ENCODE results near the gene CAMK1D.

Gene CAMK1D

DNA sequence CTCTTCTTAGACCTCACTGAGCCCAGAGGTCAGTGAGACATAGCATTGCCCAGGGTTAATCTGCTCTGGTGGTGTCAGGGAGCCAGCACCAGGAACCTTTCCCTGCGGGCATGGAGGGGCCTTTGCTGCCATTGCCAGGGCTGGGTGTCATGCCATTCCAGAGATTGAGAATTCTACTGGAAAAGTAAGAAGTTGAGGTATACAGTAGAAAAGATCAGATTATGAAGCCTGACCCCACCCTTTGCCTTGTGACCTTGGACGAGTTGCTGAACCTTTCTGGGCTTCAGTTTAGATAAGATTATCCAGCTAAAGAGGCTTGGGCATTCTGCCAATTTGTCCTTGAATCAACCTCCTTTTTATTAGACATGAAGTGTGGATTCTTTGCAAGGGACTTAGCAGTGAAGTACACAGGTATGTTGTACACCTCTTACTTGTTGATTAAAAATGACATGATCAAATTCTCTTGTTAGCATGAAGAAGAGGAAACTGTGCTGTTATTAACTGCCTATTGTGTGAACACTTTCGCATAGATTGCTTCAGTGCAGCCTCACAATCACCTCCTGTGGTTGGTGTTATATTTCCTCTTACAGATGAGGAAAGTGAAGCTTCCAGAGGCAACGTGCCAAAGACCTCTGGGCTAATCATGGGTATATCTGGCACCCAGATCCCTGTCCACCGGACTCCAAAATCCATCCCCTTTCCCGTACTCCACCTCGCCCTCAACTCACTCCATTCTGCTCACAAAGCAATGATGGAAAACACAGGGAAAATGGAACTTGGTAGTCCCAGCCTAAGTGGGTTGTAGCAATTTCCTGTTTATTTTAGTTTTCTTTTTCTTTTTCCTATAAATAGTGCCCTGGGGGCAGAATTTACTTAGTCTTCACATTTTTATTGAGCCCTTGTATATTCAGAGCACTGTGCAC, 151.3 kb downstream of the CAMK1D start:
- DNase-seq = peak; percentile 58

GRCh38 chr10:12501324-12501723, 152.0 kb downstream of the CAMK1D start:
- no peak for DNase-seq

- DNase-seq = no peak
Observed at GRCh38 chr10:12501841-12502525, 152.6 kb downstream of the CAMK1D start.

GRCh38 chr10:12502526-12503274, 153.4 kb downstream of the CAMK1D start:
- no peak for DNase-seq

- DNase-seq = no peak
Observed at GRCh38 chr10:12503311-12503710, 154.0 kb downstream of the CAMK1D start.

DNA sequence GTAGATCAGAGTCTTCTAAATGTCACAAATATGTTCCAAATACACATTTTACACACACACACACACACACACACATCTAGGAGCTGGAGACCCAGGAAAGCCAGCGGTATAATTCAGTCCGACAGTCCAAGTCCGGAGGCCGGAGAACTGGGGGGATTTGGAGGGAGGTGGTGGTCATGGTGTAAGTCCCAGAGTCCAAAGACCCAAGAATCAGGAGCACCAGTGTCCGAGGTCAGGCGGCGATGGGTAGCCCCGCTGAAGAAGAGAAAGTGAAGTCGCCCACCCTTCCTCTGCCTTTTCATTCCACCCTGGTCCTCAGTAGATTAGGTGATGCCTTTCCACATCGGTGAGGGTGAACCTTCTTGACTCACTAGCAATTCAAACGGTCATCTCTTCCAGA, 154.8 kb downstream of the CAMK1D start:
- DNase-seq = no peak

GRCh38 chr10:12504628-12505027, 155.3 kb downstream of the CAMK1D start:
- DNase-seq = no peak

GRCh38 chr10:12505683-12506082, 156.3 kb downstream of the CAMK1D start:
- DNase-seq = no peak

DNA sequence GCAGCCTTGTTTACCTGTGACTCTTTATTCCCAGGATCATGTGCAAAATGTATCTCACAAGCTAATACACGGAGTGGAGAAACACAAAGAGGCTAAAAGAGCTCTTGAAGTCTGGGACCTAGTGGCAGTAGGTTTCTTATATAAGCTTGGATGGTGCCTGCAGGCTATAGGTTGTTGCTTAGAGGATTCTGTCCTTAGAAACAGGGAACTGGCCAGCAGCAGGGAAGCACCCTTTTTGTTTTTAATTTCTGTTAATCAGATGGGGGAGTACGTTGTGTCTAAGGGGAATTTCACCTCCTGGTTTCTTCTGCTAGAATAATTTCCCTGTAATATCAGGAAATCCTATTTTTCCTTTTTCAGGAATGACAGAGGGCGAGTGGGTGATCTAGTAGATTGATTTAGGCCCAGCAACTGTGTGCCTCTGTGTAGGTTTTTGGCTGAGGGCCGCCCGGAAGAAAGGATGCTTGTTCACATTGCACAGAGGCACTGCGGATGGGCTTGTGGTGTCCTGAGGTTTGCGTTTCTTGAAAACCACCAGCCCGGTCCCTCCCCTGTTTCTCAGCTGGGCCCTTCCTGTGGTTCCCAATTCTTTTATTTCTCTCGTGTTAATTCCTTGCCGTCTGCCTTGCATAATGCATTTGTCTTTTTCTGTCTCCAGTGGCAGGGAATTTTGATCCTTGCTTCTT, 158.0 kb downstream of the CAMK1D start:
- DNase-seq = no peak

GRCh38 chr10:12508165-12508564, 158.8 kb downstream of the CAMK1D start:
- DNase-seq = no peak

DNA sequence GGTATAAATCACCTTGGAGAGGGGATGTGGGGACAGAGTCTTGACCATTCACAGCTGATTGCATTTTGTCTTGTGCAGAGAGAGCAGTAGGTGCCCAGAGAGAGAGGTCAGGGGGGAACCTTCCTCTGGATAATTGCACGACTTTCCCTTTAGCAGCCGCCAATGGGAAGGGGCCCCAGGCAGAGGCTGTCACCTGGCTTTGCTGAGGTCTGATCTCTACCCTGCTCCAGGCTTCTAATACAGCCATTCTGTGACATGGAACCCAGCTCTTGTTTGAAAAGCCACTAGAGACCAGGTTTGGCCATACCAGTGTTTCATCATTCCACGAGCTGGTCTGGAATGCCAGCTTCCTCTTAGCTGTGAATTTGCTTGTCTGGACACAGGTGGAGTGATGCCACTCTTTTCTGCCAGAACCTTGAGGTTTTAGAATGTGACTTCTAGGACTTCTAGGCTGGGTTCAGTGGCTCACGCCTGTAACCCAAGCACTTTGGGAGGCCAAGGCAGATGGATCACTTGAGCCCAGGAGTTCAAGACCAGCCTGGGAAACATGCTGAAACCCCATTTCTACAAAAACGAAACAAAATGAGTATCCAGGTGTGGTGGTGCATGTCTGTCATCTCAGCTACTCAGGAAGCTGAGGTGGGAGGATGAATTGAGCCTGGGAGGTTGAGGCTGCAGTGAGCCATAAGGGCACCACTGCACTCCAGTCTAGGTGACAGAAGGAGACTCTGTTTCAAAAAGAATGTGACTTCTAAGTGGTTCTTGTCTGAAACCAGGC, 159.9 kb downstream of the CAMK1D start:
- DNase-seq = no peak

DNA sequence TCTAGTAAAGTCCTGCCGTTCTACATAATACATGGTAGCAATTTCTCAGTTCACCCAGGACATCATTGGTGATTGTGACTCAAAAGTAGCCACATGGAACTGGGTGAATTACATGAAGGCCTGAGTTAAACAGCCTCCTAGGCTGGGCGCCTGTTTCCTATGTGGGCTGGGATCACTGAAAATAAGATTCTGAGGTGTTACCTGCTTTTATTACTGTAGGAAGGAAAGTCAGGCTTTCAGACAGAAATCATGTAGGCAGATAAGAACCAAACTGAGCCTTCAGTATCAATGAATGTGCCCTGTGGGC, 160.4 kb downstream of the CAMK1D start:
- DNase-seq = no peak

- no peak for DNase-seq
Observed at GRCh38 chr10:12510501-12510941, 161.2 kb downstream of the CAMK1D start.

DNA sequence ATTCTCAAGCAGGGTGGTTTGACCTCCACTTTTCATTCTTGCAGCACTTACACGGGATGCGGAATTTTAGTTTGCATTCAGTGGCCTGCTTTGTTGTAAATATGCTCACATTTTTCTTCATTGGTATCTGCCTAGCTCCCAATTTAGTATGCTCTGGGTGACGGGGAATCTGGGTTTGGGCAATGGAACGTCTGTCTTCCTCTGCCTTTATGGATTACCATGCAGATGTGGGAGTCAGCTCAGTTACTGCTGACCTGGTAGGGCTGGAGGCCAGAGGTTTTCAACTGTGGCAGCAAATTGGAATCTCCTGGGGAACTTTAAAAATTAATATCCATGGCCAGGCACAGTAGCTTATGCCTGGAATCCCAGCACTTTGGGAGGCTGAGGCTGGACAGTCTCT, 161.6 kb downstream of the CAMK1D start:
- no peak for DNase-seq

DNA sequence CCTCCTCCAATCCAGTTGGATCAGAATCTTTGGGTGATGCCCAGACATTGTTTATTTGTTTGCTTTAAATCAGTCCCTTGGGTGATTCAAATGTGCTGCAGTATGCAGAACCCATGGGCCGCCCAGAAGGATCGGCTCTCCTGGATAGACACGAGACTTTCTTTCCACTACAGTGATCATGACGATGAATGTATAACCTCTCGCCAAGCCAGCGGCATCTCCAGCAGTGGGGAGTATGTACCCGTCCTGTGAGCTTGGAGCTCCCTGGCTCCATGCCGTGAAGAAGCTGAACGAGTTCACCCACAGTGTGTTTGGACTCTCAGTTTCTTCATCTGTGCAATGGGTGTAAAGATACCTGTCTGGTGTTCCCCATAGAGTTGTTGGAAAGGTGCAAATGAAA, 162.3 kb downstream of the CAMK1D start:
- DNase-seq = no peak

DNA sequence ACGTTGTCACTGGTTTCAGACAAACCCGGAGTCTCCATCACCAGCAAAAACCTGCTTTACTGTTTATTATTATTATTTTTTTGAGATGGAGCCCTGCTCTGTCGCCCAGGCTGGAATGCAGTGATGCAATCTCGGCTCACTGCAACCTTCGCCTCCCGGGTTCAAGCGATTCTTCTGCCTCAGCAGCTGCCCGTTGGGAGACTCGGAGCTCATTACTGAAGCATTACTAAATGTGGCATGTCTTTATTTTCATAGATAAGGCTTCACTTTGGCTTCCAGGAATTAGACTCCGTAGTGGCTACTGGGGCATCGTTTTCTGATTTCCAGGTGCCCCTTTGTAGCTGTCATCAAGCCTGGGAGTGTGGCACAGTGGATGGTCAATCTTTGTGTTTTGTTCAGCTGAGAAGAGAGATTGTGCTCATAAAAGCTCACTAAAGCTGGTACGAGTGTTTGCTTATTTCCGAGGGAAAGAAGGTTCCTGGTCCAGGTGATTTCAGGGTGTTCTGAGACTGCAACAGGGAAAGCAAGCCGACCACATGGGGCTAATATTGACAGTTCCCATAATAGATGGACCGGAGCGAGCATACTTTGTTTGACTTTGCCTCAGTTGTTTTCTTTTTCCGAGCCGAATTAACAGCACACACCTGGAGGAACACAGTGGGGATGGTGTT, 163.1 kb downstream of the CAMK1D start:
- DNase-seq = no peak

DNA sequence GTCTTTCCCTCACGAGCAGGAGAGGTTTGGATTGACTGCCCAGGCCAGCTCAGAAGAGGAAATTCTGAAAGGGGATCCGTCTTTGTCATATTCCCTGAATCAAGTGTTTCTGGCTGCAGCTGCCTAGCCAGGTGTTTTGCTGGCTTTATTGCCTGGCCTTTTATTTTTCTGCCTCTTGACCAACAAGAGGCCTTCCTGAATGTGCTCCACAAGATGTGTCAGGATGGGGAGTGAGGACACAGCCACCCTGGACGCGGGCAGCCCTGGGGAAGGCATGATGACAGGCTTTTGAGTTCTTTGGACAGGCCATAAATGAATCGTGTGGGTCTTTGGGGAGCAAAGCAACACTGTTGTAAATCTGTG, 163.6 kb downstream of the CAMK1D start:
- no peak for DNase-seq

DNA sequence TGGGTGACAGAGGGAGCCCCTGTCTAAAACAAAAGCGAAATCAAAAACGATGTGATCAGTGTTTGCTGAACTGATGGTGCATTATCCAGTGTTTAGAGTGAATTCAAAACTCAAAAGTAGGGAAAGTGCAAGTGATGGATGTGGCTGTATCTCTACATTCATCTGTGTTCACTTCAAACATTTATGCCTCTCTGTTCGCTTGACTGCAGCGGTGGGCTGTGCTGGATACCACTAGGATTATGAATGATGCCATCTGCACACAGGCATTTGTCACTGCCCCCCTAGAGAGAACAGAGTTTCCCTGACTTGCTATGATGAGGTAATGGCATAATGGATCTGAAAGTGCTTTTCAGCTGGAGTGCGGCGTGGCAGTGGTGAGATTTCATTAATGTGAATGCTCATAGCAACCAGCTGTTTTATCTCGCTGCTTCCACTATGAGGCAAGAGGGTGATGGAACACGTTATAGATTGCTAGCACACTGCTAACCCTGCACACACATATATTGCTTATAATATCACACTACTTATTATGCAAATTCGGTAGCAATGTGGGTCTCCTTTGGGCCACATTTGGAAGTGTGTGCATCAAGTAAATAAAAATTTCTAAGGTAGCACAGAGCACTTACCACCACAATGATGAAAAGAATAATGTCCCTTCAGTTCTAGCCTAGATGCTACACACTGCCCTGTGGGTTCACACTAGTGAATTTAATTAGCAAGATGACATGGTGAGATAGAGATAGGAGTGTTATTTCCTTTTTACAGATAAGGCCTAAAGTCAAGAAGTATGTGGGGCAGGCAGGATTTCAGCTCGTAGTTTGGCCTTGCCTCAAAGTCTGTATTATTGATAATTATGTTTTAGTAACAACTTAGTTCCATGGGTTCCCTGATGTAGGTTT, 164.7 kb downstream of the CAMK1D start:
- no peak for DNase-seq

GRCh38 chr10:12518024-12518423, 168.7 kb downstream of the CAMK1D start:
- no peak for DNase-seq

DNA sequence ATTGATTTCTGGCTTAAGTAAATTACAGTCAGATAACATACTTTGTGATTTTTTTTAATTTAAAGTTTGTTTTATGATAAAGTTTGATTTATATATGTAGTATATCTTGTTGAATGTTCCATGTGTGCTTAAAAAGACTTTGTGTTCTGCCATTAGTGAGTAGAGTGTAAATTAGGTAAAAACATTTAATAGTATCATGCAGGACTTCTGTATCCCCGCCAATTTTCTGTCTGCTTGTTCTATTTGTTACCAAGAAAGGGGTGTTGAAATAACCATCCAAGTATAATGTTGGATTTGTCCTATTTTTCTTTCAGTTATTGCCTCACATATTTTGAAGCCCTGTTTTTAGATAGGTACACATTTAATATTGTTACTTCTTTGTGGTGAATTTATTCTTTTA, 172.1 kb downstream of the CAMK1D start:
- DNase-seq = no peak

DNA sequence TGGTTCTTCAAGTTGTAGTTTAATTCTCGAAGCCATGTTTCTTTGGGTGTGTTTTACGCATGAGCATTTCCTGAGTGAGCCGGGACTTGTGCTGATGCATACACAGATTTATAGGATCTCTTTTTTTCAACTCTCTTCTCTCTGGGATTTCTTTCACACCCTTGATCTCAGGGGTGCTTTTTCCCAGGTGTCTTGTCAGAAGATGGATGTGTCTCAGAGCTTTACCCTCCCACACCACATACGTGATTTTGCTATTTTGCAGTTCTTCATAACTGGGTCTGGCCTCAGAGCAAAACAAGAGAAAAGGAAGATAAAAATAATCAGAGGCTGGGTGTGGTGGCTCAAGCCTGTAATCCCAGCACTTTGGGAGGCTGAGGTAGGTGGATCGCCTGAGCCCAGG, 177.0 kb downstream of the CAMK1D start:
- no peak for DNase-seq

All from GF-D8 (cell line).